Measurements from ENCODE around the gene MN1.

GRCh38 chr22:27699383-27700019, 102.1 kb downstream of the MN1 start:
- TF ChIP-seq, protein P1, sequence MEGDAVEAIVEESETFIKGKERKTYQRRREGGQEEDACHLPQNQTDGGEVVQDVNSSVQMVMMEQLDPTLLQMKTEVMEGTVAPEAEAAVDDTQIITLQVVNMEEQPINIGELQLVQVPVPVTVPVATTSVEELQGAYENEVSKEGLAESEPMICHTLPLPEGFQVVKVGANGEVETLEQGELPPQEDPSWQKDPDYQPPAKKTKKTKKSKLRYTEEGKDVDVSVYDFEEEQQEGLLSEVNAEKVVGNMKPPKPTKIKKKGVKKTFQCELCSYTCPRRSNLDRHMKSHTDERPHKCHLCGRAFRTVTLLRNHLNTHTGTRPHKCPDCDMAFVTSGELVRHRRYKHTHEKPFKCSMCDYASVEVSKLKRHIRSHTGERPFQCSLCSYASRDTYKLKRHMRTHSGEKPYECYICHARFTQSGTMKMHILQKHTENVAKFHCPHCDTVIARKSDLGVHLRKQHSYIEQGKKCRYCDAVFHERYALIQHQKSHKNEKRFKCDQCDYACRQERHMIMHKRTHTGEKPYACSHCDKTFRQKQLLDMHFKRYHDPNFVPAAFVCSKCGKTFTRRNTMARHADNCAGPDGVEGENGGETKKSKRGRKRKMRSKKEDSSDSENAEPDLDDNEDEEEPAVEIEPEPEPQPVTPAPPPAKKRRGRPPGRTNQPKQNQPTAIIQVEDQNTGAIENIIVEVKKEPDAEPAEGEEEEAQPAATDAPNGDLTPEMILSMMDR (IDR thresholded peaks at IDR 0.05): no peak
- TF ChIP-seq POLR2A (IDR thresholded peaks at IDR 0.05): no peak
